HG03060 (cell line): Measurements from ENCODE around the gene FBXL4.
"Not testable (repeated sequence)": the region's sequence is repeated elsewhere in the genome, so short reads cannot be mapped to it uniquely, and the experiment has no call there.

ENCODE experiments used
- ATAC-seq: cut with Tn5 transposase; IDR thresholded peaks from one replicate; pipeline ENCODE4 v1.9.1; 2021; ENCODE audit warnings: low read depth, moderate number of reproducible peaks; ENCODE audit not compliant: unreplicated experiment

FBXL4 gene

DNA sequence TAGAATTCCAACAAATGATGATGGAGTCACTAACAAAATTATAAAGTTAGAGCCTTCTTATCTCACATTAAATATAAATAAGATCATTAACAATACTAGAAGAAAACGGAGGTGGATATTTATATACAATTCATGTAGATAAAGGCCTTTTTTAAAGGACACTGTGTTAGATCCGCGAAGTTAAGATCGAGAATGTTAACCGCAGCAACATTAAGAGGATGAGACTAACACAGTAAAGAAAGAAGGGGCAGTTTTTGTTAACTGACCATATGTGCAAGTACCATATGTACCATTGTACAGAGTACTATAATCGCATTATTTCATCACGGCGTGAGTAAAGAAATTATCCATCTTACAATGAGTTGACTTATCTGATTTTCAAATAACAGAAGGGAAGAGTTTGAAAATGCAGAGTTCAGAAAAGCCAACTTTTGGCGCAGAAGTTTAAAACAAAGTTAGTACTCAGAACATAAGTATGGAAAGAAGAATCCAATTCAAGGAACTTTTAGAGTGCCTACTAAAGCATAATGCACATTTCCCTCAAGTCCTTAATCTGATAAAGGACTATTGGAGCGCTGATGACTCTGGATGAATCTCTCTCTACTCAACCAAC, 1.4 kb downstream of the FBXL4 start:
- ATAC-seq, result no peak

DNA sequence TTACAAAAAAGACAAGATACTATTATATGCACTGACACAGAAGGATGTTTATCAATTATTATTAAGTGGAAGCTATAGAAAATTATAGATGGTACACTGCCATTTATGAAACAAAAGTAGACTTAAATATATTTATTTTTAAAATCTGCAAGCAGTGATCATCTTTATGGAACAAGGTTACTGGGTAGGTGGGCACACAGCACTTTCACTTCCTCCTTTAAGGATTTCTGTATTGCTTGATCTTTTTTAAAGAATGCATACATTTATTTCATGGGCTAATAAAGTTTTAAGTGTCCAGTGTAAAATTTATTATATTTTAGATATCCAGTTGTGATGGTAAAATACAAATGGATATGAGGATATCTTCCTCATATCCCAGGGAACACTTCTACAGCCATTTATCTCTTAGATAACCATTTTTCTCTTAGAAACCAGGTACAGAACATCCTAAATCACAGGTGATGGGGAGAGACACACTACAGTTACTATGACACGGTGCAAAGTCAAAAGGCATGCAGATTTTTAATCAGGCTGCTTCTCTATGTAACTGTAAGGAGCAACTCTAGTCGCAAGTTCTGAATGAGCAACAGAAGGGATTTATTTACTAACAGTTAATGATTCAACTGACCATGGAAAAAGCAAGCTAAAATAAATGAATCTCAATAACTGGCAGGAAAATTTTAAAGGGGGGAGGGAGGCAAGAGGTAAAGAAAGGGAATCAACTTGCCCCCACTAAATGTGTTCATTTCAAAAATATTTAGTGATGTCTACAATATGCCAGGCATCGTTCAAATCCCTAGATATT, 2.2 kb downstream of the FBXL4 start:
- ATAC-seq, result no peak

DNA sequence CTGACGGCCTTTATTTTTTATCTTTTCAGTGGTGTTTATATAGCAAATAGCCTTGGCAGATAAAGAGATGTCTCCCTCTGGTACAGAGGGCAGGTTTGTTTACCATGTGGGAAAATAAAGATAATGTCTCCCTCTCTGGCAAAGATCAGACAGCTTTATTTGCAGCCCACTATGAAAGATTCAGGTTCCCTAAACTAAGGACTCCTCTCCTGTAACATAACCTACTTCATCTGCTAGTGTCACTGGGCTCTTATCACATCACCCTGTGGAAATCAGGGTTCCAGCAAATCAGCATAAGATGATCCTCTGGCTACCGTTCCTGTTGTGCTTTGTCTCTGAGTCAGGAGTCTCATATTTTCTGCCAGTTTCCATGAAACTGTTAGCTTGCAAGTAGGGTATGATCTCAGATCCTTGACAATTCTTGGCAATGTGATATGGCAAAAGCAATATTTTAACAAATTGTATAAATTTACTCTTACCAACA, 3.1 kb downstream of the FBXL4 start:
- ATAC-seq, result no peak

DNA sequence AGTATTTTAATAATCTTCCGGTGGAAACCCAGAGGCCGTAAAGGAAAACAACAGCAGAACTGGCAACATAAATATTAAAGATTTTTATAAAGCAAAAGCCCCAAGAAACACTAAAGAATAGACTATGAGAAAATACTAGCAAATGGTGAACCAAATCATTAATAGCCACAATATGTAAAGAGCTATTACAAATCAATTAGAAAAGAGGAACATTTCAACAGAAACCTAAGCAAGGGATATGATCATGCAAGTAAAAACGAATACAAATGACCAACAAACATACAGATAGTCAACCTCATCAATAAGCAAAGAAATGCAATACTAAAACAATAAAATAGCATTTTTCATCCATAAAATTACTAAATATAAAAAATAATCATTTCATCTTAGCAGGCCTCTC, 3.6 kb downstream of the FBXL4 start:
- ATAC-seq, result no peak

DNA sequence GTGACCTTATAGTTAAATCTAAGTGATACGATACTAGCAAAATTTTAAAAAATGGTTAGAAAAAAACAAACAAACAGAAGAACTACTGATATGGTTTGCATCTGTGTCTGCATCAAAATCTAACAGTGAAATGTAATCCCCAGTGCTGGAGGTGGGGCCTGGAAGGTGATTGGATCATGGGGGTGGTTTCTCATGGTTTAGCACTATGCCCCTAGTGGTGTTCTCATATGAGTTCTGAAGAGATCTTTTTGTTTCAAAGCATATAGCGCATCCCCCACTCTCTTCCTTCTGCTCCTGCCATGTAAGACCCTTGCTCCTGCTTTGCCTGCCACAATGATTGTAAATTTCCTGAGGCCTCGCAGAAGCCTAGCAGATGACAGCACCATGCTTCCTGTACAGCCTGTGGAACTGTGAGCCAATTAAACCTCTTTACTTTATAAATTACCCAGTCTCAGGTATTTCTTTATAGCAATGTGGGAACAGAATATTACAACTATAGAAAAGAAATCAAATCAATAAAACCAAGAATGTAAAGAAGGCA, 5.4 kb downstream of the FBXL4 start:
- no peak for ATAC-seq

- ATAC-seq, result no peak
Observed at GRCh38 chr6:98941319-98941718, 6.4 kb downstream of the FBXL4 start.

GRCh38 chr6:98937351-98937750, 10.4 kb downstream of the FBXL4 start:
- ATAC-seq, result no peak

GRCh38 chr6:98932381-98932780, 15.4 kb downstream of the FBXL4 start:
- ATAC-seq, result no peak

DNA sequence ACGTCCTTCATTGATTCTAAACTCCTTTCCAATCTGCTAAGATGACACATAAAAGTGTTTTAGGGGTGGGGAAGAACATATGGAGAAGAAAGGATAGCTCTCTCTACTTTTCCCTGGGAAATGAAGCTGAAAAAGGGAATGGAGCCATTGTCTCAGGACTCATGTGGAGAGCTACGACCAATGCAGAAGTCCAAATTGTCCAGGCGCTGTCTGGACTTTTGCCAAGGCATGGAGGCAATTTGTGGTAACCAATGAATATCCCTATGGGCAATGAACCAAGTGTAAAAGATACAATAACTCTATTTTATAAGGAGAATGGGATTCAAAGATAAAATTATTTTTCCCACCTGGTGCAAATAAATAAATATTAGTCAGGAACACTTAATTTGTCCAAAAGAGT, 16.1 kb downstream of the FBXL4 start:
- ATAC-seq, result no peak

DNA sequence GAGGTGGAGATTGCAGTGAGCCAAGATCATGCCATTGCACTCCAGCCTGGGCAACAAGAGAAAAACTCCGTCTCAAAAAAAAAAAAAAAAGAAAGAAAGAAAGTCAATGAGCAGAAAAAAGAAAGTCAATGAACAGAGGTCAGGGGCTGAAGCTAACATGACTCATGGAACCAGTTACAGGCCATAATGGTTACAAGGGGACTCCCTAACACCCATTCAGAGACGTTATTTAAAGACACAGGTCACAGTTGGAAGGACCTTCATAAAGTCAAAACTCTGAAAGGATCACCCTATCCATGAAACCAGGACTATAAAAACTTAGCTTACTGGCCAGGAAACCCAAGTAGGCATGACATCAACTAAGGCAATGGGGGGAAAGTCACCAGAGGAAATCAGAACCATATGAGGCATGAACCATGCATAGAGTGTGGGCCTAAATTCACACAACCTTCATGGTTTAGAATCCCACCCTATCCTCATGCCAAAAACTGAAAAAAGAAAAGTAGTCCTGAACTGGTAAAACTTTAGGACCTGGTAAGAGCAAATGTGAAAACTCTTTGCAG, 18.2 kb downstream of the FBXL4 start:
- no peak for ATAC-seq

GRCh38 chr6:98928688-98929087, 19.1 kb downstream of the FBXL4 start:
- no peak for ATAC-seq

- no peak for ATAC-seq
Observed at GRCh38 chr6:98927534-98927933, 20.2 kb downstream of the FBXL4 start.

GRCh38 chr6:98925831-98926230, 21.9 kb downstream of the FBXL4 start:
- no peak for ATAC-seq

GRCh38 chr6:98924647-98925046, 23.1 kb downstream of the FBXL4 start:
- no peak for ATAC-seq

DNA sequence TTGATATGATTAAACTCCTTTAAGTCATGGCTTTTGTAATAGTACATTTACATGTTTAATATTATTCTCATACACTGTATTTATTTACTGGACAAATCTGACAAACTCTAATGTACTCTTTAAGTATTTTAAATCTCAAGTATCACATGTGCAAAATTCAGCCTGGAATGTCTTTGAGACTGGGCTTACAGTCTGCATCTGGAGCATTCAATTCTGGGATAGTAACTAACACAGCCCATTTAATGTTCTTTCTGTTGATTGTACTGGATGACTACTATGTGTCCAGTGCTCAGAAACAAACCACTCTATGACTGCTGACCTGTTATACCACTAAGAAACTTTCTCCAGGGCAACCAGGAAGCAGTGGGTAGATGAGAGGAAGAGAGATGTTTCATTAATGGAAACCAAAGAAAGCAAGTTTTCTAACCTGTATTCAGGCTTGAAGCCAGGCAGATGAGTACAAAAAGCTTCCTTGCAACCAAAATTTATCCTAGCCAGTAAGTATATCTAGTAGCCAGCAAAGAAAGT, 26.8 kb downstream of the FBXL4 start:
- ATAC-seq, result peak; percentile 65

DNA sequence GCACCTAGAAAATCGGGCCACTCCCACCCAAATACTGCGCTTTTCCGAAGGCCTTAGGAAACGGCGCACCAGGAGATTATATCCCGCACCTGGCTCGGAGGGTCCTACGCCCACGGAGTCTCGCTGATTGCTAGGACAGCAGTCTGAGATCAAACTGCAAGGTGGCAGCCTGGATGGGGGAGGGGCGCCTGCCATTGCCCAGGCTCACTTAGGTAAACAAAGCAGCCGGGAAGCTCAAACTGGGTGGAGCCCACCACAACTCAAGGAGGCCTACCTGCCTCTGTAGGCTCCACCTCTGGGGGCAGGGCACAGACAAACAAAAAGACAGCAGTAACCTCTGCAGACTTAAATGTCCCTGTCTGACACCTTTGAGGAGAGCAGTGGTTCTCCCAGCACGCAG, 36.8 kb downstream of the FBXL4 start:
- ATAC-seq, result not testable (repeated sequence)

- no peak for ATAC-seq
Observed at GRCh38 chr6:98909236-98909635, 38.5 kb downstream of the FBXL4 start.

- ATAC-seq, result not testable (repeated sequence)
Observed at GRCh38 chr6:98906342-98906741, 41.4 kb downstream of the FBXL4 start.

DNA sequence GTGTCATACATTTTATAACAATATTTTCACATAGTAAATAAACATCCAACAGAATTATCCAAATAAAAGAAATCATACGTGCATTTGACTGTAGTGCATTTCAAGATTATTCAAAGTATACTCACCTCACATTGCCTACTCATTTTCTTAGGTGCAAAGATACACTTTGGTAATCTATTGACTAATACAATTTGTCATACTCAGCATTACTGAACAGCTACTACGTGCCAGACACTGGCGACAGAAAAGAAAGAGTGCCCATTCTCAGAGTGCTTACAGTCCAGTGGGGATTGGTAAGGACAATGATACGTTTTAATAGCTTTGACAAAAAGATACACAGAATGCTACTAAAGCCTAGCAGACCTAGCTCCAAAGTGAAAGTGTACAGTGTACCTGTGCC, 42.0 kb downstream of the FBXL4 start:
- ATAC-seq, result no peak

DNA sequence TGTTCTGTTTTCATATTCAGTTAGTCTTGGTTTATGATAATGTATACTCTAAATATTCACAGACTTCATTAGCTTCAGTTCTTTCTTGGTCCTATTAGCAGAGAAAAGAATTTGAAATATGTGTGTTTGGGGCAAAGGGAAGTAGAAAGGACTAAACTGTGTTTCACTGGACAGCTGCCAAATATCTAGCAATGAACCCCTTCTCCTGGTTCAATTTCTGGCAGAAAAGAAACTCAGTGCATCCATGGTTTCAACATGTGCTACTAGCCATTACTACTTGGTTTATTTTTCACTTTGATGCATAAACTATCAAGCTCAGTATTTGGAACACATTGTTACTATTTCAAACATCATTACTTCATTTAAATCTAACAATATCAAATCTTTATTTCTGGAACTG, 43.6 kb downstream of the FBXL4 start:
- ATAC-seq, result no peak

DNA sequence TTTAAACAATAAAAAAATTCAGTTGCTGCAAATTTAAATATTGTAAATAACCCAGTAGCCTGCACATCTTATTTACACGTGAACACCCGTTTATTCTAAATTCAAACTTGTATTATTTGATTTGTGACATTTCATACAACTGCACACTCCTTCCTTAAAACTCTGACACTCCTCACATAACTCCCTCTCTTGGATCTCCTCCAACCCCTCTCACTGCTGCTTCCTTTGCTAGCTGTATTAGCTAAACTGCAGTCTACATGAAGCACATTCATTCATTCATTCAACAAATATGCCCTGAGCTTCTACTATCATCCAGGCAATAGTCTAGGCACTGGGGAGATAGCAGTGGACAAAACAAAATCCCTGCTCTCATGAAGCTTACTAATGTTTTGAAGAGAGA, 47.0 kb downstream of the FBXL4 start:
- ATAC-seq, result no peak
